GM23248 (cell line): ENCODE data around the gene ARHGAP44. TPM values are rescaled to one million over a fixed set of nuclear protein-coding genes. Genes with fewer than 3 reads are reported as not detected.

Source experiments
- DNase-seq: peaks from one replicate; pipeline ENCODE4 v3.0.0-alpha.2; 2015
- H2AFZ ChIP-seq: fragments of 200-600 bp; sonication (generic); 2 replicates; pipeline ENCODE4 v1.6.1; 2016; ENCODE audit warnings: antibody characterized with exemption
- H3F3A ChIP-seq: fragments of 200-600 bp; sonication (generic); 2 replicates; pipeline ENCODE4 v1.6.1; 2016; ENCODE audit warnings: mild to moderate bottlenecking, antibody characterized with exemption, mixed run types; ENCODE audit not compliant: insufficient read depth
- H3K27ac ChIP-seq: fragments of 200-600 bp; sonication (generic); 2 replicates; pipeline ENCODE4 v1.5.1; 2016; ENCODE audit warnings: mild to moderate bottlenecking
- H3K27me3 ChIP-seq: fragments of 200-600 bp; sonication (generic); replicated peaks from 2 replicates; pipeline ENCODE4 v1.6.1; 2016; ENCODE audit warnings: mild to moderate bottlenecking; ENCODE audit not compliant: insufficient read depth
- H3K36me3 ChIP-seq: fragments of 200-600 bp; sonication (generic); 2 replicates; pipeline ENCODE4 v1.6.1; 2016; ENCODE audit warnings: low read depth, mild to moderate bottlenecking
- H3K4me1 ChIP-seq: fragments of 200-600 bp; sonication (generic); 2 replicates; pipeline ENCODE4 v1.6.1; 2016; ENCODE audit warnings: mild to moderate bottlenecking; ENCODE audit not compliant: insufficient read depth
- H3K4me2 ChIP-seq: fragments of 200-600 bp; sonication (generic); one replicate; pipeline ENCODE4 v1.6.1; 2016; ENCODE audit warnings: mild to moderate bottlenecking; ENCODE audit not compliant: unreplicated experiment
- H3K4me3 ChIP-seq: fragments of 200-600 bp; sonication (generic); 2 replicates; pipeline ENCODE4 v1.5.1; 2016; ENCODE audit warnings: mild to moderate bottlenecking
- H3K79me2 ChIP-seq: fragments of 200-600 bp; sonication (generic); 2 replicates; pipeline ENCODE4 v1.6.1; 2016; ENCODE audit warnings: mild to moderate bottlenecking; ENCODE audit not compliant: insufficient read depth
- H3K9ac ChIP-seq: fragments of 200-600 bp; sonication (generic); 2 replicates; pipeline ENCODE4 v1.6.1; 2016; ENCODE audit warnings: mild to moderate bottlenecking
- H3K9me2 ChIP-seq: fragments of 200-600 bp; sonication (generic); 2 replicates; pipeline ENCODE4 v1.6.1; 2016; ENCODE audit warnings: mixed run types, mild to moderate bottlenecking, moderate library complexity; ENCODE audit not compliant: insufficient read depth
- H3K9me3 ChIP-seq: fragments of 200-600 bp; sonication (generic); one replicate; pipeline ENCODE4 v1.6.1; 2017; ENCODE audit warnings: low read depth
- H4K20me1 ChIP-seq: fragments of 200-600 bp; sonication (generic); 2 replicates; pipeline ENCODE4 v1.6.0; 2016; ENCODE audit not compliant: insufficient read depth
- EZH2 ChIP-seq: fragments of 200-600 bp; sonication (generic); IDR thresholded peaks from 2 replicates; pipeline ENCODE4 v1.6.1; 2018; ENCODE audit warnings: antibody characterized with exemption, mild to moderate bottlenecking; ENCODE audit not compliant: insufficient read depth, poor library complexity, severe bottlenecking
- EZH2phosphoT487 ChIP-seq: fragments of 200-600 bp; sonication (generic); IDR thresholded peaks from 2 replicates; pipeline ENCODE4 v1.6.1; 2018; ENCODE audit warnings: antibody characterized with exemption, moderate library complexity, mild to moderate bottlenecking, low read depth; ENCODE audit not compliant: insufficient read depth
- WGBS, 2 experiments: methylation state at CpG; one replicate each; pipeline ENCODE4 v1.1.6; 2015 to 2017; ENCODE audit warnings: low lambda C conversion rate in 2 of 2, low coverage in 1 of 2; ENCODE audit errors: missing lambda C conversion rate in 2 of 2; 5-methylcytosine and 5-hydroxymethylcytosine counted together
- in situ Hi-C: fragments of 300-500 bp; cut with MboI; formaldehyde crosslinking; loops from 2 replicates; pipeline ENCODE4 v1.15.0; 2020
- polyA plus RNA-seq: library from polyadenylated mRNA; unstranded; fragments of >200 nt; fragmentation: Nextera tagmentation; extraction: Ambion mirVana; gene quantifications from 2 replicates; pipeline ENCODE4 v1.2.1, GENCODE V29; 2016
- total RNA-seq: library from RNA; depleted of rRNA; stranded (reverse); fragments of >200 nt; shearing (Covaris generic); gene quantifications from 2 replicates; pipeline ENCODE4 v1.2.3, GENCODE V29; 2014

Gene ARHGAP44
- total and polyA plus RNA-seq, 2 experiments from 2014 or later: 0.11 to 0.33 TPM

DNA sequence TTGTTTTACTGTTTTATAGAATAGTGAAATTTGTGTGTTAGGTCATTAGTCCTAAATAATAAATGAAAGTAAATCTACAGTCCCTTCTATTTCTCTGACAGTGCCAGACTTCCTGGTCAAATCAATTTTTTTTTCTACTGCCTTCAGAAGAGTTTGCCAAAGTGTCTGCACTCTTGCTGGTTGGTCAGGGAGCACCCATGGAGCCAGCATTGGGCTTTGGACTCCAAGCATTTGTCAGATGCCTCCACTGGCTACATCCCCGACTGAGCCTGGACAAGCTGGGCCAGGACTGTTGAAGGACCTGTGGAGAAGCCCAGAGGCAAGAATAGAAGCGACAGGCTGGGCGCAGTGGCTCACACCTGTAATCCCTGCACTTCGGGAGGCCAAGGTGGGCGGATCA is 174.9 kb downstream of the ARHGAP44 start:
- no peak for DNase-seq
- H3K79me2 ChIP-seq: no peaks in the 10 kb centered on the region
- no peak overlapping the region for H3K4me2 ChIP-seq
- H3F3A ChIP-seq: no peaks in the 10 kb centered on the region
- no peak overlapping the region for H3K27ac ChIP-seq
- in situ Hi-C loops: no loop called here
- no peaks in the 10 kb centered on the region for H4K20me1 ChIP-seq
- no peak overlapping the region for H3K4me3 ChIP-seq
- 70 to 71% methylated on average over 5 of the region's 5 CpGs for WGBS, 2 experiments
- no peak overlapping the region for H3K9ac ChIP-seq
- no peaks in the 10 kb centered on the region for H3K9me3 ChIP-seq
- TF ChIP-seq EZH2: no peak
- TF ChIP-seq EZH2phosphoT487: no peak
- no peaks in the 10 kb centered on the region for H3K36me3 ChIP-seq
- no peak overlapping the region for H2AFZ ChIP-seq
- no peaks in the 10 kb centered on the region for H3K27me3 ChIP-seq
- H3K4me1 ChIP-seq: peaks cover under 1% of the 10 kb centered on the region
- no peaks in the 10 kb centered on the region for H3K9me2 ChIP-seq

DNA sequence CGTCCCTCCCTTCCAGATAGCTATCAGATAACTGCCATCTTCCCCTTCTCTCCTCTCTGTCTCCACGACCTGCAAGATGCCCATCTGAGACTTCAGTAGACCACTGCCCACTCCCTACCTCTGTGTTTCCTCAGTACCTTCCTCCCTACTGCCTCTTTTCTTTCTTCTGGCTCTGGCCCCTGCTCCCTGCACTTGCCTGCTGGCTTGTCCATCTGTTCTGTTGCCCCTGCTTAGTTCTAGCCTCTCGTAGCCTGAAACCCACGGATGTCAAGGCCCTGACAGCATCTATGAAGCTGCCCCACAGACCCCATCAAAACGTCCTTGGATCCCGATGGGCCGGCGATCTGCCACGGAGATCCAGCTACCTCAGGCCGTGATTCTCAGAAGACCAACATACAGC is 175.5 kb downstream of the ARHGAP44 start:
- DNase-seq: no peak
- H2AFZ ChIP-seq: no peak overlapping the region
- H3K27me3 ChIP-seq: no peaks in the 10 kb centered on the region

GRCh38 chr17:12965988-12966387 is 176.7 kb downstream of the ARHGAP44 start:
- Histone ChIP-seq H3K27ac (no peak overlapping the region), H3K36me3 (no peaks in the 10 kb centered on the region), H3K4me2 (no peak overlapping the region), H2AFZ (no peak overlapping the region), H3K9me2 (no peaks in the 10 kb centered on the region), H3K9me3 (no peaks in the 10 kb centered on the region), H4K20me1 (no peaks in the 10 kb centered on the region), H3F3A (no peaks in the 10 kb centered on the region), H3K9ac (no peak overlapping the region), H3K27me3 (no peaks in the 10 kb centered on the region; the same call in 1 of the 2 replicates), H3K4me3 (no peak overlapping the region), H3K4me1 (no peaks in the 10 kb centered on the region), H3K79me2 (no peaks in the 10 kb centered on the region)
- DNase-seq: no peak
- WGBS, 2 experiments: 68 to 72% methylated on average over 3 of the region's 3 CpGs
- in situ Hi-C loops: no loop called here
- TF ChIP-seq EZH2 (no peak), EZH2phosphoT487 (no peak)

More for the DNA sequence above, 175.5 kb downstream of the ARHGAP44 start:
- Histone ChIP-seq H3K9ac (no peak overlapping the region), H3K4me2 (no peak overlapping the region), H3K4me1 (no peaks in the 10 kb centered on the region), H3F3A (no peaks in the 10 kb centered on the region), H3K79me2 (no peaks in the 10 kb centered on the region), H3K36me3 (no peaks in the 10 kb centered on the region), H3K27ac (no peak overlapping the region), H3K4me3 (no peak overlapping the region), H3K9me3 (no peaks in the 10 kb centered on the region), H4K20me1 (no peaks in the 10 kb centered on the region), H3K9me2 (no peaks in the 10 kb centered on the region)
- 70 to 71% methylated on average over 10 of the region's 10 CpGs for WGBS, 2 experiments
- in situ Hi-C loops: no loop called here
- TF ChIP-seq EZH2phosphoT487 (no peak), EZH2 (no peak)

DNA sequence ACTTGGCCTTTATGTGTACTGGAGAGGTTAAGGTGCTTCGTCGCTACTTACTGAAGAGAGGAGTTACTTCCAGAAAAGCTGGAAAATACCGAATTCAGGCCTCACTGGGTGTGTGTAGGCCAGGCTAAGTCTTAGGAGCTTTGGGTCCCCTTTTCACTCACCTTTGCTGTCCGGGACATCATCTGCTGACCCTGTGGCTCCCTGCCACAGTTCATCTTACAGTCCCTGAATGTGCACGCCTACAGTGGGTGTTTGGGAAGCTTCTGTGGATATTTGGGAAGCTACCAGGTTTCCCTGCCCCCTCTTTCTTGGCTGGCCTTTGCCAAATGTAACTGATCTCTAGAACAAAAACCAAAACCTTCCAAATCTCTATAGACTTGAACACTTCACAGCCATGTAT is 177.1 kb downstream of the ARHGAP44 start:
- Histone ChIP-seq H3K9me3 (no peaks in the 10 kb centered on the region), H3K79me2 (no peaks in the 10 kb centered on the region), H3K4me3 (no peak overlapping the region), H2AFZ (no peak overlapping the region), H3K27ac (no peak overlapping the region), H3K4me2 (no peak overlapping the region), H3K9ac (no peak overlapping the region), H3K9me2 (no peaks in the 10 kb centered on the region), H3F3A (no peaks in the 10 kb centered on the region), H3K36me3 (no peaks in the 10 kb centered on the region), H4K20me1 (no peaks in the 10 kb centered on the region), H3K4me1 (no peaks in the 10 kb centered on the region), H3K27me3 (no peaks in the 10 kb centered on the region; the same call in 1 of the 2 replicates)
- TF ChIP-seq EZH2phosphoT487: no peak
- TF ChIP-seq EZH2: no peak
- 63 to 71% methylated on average over 5 of the region's 5 CpGs for WGBS, 2 experiments
- in situ Hi-C loops: no loop called here
- DNase-seq: no peak

- TF ChIP-seq EZH2 (no peak), EZH2phosphoT487 (no peak)
Measured at GRCh38 chr17:12967962-12968361, 178.7 kb downstream of the ARHGAP44 start.

More at GRCh38 chr17:12967962-12968361, 178.7 kb downstream of the ARHGAP44 start:
- Histone ChIP-seq H3K27ac (no peak overlapping the region), H3K9me3 (no peaks in the 10 kb centered on the region), H3K27me3 (no peaks in the 10 kb centered on the region; the same call in 1 of the 2 replicates), H2AFZ (no peak overlapping the region), H3K4me3 (no peak overlapping the region), H3K4me1 (no peaks in the 10 kb centered on the region), H3K9me2 (no peaks in the 10 kb centered on the region), H3F3A (no peaks in the 10 kb centered on the region), H3K79me2 (no peaks in the 10 kb centered on the region), H3K9ac (no peak overlapping the region), H3K4me2 (no peak overlapping the region), H3K36me3 (no peaks in the 10 kb centered on the region), H4K20me1 (no peaks in the 10 kb centered on the region)
- in situ Hi-C loops: no loop called here
- WGBS, 2 experiments: 67 to 70% methylated on average over 11 of the region's 11 CpGs
- no peak for DNase-seq
